OCI-M2 (cell line): ENCODE measurements around the gene VSIR.

Experiments
- DNase-seq: peaks from one replicate; lab custom pipeline; 2025; ENCODE audit not compliant: unreplicated experiment; lab: John Stamatoyannopoulos, UW

The VSIR gene

GRCh38 chr10:71731791-71732190 lies 41.5 kb downstream of the VSIR start:
- DNase-seq = no peak

- DNase-seq = no peak
These were observed 44.1 kb downstream of the VSIR start for GRCh38 chr10:71729161-71729636.

GRCh38 chr10:71727738-71728737 lies 45.3 kb downstream of the VSIR start:
- no peak for DNase-seq

DNA sequence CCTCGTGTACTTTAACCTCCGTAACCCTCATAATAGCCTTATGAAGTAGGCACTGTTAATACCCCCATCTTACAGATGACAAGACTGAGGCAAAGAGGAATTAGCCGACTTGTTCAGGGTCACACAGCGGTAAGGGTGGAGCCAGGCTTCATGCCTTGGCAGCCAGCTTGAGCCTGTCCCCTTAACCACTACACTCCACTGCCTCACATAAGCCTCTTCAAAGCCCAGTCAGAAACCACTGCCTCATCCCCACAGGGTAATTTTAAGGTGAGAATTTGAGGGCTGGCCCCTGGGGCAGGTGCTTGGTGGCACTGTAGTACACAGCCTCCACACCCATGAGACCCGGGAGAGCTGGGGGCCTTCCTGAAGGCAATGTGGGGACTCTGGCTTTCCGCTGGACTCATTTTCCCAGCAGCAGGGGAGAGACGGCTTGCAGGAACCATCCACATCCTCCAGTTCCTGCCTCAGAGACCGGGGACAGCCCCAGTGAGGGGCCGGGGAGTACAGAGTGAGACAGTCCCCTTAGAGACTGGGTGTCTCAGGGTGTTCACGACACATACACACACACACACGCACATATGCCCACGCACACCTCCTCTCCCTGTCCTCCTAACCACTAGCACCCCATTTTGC lies 46.1 kb downstream of the VSIR start:
- DNase-seq = no peak

- no peak for DNase-seq
These were observed 46.7 kb downstream of the VSIR start for GRCh38 chr10:71726580-71727104.

GRCh38 chr10:71725998-71726579 lies 47.2 kb downstream of the VSIR start:
- DNase-seq = no peak

GRCh38 chr10:71725249-71725648 lies 48.1 kb downstream of the VSIR start:
- no peak for DNase-seq

DNA sequence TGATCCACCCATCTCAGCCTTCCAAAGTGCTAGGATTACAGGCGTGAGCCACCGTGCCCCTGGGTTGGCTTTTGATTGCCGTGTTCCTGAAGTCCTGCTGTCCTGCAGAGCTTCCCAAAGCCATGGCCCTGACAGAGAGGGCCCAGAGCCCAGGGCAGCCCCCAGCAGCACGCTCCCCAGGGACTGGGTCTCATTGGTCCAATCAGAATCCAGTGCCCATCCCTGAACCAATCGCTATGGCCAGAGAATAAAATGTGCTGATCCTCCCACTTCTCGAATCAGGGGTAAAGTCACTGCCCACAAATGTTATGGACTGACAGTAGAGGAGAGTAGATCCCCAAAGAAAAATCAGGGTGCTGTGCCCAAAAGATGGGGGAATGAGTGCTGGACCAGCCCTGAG lies 48.8 kb downstream of the VSIR start:
- no peak for DNase-seq

DNA sequence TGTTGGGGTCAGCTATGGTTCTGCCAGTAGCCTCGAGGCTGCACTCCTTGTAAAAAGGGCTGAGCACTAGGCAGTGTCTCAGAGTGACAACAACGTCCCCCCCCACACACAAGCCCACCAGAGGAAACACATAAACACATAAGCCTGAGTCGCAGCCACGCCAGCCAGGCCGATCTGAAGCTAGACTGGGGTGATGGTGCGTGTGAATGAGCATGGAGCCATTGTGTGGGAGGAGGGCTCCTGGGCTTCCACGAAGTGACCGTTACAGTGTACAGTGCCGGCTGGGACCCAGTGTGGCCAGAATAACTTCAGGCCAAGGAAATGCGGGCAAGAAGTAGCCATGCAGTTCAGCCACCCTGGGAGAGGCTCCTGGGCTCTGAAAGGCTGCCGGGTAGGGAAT lies 50.0 kb downstream of the VSIR start:
- DNase-seq = no peak

DNA sequence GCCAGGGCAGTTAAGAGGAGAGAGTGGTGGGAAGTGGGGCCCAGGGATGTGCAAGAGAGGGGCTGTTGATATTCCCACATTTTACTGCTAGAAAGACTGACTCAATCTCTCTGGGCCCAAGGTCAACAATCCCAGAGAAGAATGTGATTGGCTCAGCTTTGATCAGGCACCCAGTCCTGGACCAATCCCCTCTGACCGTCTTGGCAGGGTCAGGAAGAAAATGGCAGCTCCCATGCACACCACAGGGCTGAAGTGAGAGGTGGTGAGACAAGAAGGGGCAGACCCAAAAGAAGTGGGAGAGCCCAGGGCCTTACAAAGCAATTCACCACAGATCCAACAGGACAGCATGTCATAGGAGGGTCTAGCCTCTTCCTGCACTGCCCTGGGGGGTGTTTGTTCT lies 50.5 kb downstream of the VSIR start:
- DNase-seq = no peak

DNA sequence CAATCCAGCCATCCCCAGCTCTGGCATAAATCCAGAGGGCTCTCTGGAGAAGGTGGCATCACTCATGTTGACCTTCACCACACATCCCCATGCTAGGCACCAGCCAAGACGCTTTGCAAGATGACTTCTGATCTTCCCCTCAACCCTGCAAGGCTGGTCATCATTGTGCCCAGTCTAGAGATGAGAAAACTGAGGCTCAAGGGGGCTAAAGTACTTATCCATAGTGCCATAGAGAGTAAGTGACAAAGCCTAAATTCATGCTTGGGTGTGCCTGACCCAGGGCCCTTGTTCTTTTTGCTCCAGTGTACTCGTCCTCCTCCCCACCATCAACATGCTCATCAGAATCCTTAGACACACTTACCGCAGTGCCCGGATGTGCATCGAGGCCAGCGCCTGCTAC lies 52.0 kb downstream of the VSIR start:
- DNase-seq = no peak

DNA sequence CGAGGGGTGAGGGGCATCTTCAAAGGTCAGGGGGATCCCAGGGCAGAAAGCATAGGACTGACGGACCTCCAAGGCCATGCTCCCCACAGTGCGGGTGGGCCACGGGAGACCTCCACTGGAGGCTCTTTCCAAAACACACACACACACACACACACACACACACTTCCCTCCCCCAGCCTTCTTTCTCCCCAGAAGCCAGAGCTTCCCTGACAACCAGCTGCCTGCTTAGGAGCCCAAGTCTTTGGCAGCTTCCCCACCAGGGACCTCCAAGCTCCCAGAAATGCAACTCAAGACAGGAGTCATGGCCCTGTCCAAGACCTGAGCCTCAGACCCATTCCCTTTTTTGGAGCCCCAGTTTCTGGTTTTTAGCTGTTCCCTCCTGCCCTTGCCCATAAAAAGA lies 53.0 kb downstream of the VSIR start:
- no peak for DNase-seq

DNA sequence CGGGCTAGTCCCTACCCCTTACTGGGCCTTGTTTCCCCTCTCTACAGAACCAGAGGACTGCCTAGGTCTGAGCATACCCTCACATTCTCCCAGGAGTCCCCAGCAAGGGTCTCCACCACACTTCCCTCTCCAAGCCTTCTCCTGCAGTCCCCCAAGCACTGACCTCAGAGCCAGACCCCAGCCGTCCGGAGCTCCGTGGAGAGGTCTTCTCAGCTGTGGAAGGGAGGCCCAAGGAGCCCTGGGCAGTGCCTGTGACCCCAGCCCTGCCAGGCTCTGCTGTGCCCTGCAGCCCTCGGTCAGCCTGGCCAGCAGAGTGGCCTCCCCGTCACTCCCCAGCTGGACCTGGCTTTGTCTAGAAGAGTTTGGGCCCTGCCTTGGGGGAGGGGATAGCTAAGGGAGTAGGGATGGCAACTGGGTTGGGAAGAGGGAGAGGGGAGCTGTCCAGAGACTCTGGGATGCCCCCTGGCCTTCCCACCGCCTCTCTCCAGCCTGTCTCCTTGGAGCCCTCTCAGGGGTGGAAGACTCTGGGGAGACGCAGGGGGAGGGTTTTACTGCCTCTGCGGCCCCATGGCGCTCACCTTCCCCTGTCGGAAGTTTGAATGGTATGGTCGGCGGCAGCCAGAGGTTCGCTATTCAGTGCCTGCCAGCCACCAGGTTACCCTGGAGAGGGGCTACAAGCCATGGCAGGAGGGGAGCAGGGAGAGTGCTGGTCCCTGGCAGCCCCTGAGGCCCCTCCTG lies 53.7 kb downstream of the VSIR start, which contains the start of gene C10orf105:
TSS of gene C10orf105 (minus strand) at position 315 of the 738 bp plus-strand sequence. CDS start 3,441 bp downstream, outside the sequence.
- DNase-seq = no peak

- no peak for DNase-seq
These were observed 54.3 kb downstream of the VSIR start for GRCh38 chr10:71719042-71719441.

GRCh38 chr10:71718165-71718698 lies 55.1 kb downstream of the VSIR start:
- no peak for DNase-seq

- no peak for DNase-seq
These were observed 55.8 kb downstream of the VSIR start for GRCh38 chr10:71717551-71717951.

DNA sequence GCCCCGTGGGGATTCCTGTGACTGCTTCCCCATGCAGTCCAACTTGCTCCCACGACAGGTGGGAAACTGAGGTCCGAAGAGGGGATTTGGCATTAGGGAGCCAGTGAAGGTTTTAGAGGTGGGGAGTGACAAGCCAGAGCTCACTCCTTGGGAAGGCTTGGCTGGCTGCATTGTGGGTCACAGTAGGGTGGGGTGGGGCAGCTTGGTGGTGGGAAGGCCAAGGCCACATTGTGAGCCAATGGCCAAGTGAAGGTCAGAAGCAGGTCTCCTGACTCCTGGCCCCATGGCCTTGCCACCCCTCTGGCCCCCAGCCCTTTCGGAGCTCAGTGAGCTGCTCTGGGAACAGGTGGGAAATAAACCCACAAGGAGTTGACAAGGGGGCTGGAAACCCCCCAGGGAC lies 56.3 kb downstream of the VSIR start:
- DNase-seq = no peak

DNA sequence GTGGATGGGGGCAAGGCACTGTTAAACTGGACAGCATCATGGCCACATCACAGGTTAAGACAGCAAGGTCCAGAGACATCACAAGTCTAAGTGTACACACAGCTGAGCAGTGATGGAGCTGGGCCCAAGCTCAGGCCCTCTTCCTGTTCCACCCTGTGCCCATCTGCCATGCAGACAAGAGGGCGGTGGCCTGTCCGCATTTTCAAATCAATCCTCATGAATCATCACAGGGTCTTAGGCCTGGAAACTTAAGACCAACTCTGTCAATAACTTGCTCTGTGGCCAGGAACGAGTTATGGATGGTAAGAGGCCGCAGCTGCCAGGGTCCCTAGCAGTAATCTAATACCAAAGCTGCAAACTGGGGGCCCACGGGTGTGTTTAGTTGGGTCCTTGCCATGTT lies 56.9 kb downstream of the VSIR start:
- DNase-seq = no peak

DNA sequence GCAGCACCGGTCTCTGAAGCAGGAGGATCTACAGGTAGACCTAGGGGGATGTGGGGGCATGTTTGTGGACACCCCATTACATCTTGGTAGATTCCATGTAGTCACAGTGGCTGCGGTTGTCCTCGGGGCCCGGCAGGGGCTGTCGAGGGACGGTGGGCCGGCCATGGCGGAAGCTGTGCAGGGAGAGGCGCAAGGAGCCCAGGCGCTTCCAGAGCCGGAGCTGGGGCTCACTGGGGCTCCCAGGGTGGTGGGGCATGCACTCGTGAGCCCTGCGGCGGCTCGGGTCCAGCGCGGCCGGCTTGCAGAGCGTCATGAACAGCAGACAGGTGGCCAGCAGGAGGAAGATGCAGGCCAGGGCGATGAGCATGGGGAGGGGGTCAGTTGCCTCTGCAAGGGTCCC lies 57.5 kb downstream of the VSIR start:
- DNase-seq = no peak

GRCh38 chr10:71715026-71715425 lies 58.3 kb downstream of the VSIR start:
- DNase-seq = no peak
